ENCODE data around the gene TM6SF1.

- TF ChIP-seq POLR2AphosphoS5 (IDR thresholded peaks at IDR 0.05; ENCODE audit: low read depth, low read length) (no peak), EZH2 (IDR thresholded peaks at IDR 0.05; ENCODE audit: low read depth, low read length, severe bottlenecking) (no peak)
Observed at GRCh38 chr15:83068054-83068453, 39.4 kb upstream of the TM6SF1 start.

Measured in H1 (cell line).